Myocyte (in vitro differentiated cells): ENCODE measurements around the gene MGAT3. TPM values are rescaled to one million over a fixed set of nuclear protein-coding genes. Genes with fewer than 3 reads are reported as not detected.
"Not testable (repeated sequence)": the region's sequence is repeated elsewhere in the genome, so short reads cannot be mapped to it uniquely, and the experiment has no call there.

ENCODE experiments used
- DNase-seq: peaks from one replicate; pipeline ENCODE4 v3.0.0-alpha.2; 2012; ENCODE audit warnings: low read depth
- total RNA-seq: library from RNA; depleted of rRNA; stranded (reverse); fragments of >200 nt; gene quantifications from 2 replicates; pipeline ENCODE4 v1.2.3, GENCODE V29; 2014

Gene MGAT3
- total RNA-seq, 1 donor from 2014 or later, result not detected

GRCh38 chr22:39510529-39511149 is 53.8 kb downstream of the MGAT3 start:
- DNase-seq, result no peak

- DNase-seq, result no peak
These were observed 54.4 kb downstream of the MGAT3 start for GRCh38 chr22:39511226-39511625.

GRCh38 chr22:39512026-39512425 is 55.2 kb downstream of the MGAT3 start:
- no peak for DNase-seq

- DNase-seq, result no peak
These were observed 57.0 kb downstream of the MGAT3 start for GRCh38 chr22:39513791-39514190.

GRCh38 chr22:39514373-39514973 is 57.7 kb downstream of the MGAT3 start:
- DNase-seq, result peak; percentile 64

GRCh38 chr22:39515266-39516050 is 58.6 kb downstream of the MGAT3 start:
- no peak for DNase-seq

- no peak for DNase-seq
These were observed 60.7 kb downstream of the MGAT3 start for GRCh38 chr22:39517470-39517869.

- DNase-seq, result no peak
These were observed 61.5 kb downstream of the MGAT3 start for GRCh38 chr22:39518144-39518786.

GRCh38 chr22:39518996-39519680 is 62.3 kb downstream of the MGAT3 start:
- DNase-seq, result peak; percentile 92

- peak; percentile 100 for DNase-seq
These were observed 62.9 kb downstream of the MGAT3 start for GRCh38 chr22:39519681-39520225.

- DNase-seq, result no peak
These were observed 63.7 kb downstream of the MGAT3 start, which contains the start of gene ATF4 for GRCh38 chr22:39520226-39521105. Gene ATF4 (plus strand): TSS chr22:39520562. CDS start chr22:39521446, 884 bp downstream.

- DNase-seq, result peak; percentile 91
These were observed 64.5 kb downstream of the MGAT3 start for GRCh38 chr22:39521106-39521885.

- DNase-seq, result not testable (repeated sequence)
These were observed 65.3 kb downstream of the MGAT3 start for GRCh38 chr22:39522091-39522490.

GRCh38 chr22:39522567-39523300 is 65.9 kb downstream of the MGAT3 start:
- DNase-seq, result peak; percentile 95

GRCh38 chr22:39524089-39524752 is 67.4 kb downstream of the MGAT3 start:
- DNase-seq, result no peak

GRCh38 chr22:39524753-39525657 is 68.2 kb downstream of the MGAT3 start:
- no peak for DNase-seq

GRCh38 chr22:39525658-39525975 is 68.8 kb downstream of the MGAT3 start:
- DNase-seq, result no peak
